Cardiac fibroblast (primary cell): ENCODE measurements around the gene ACTMAP.

Experiments used
- DNase-seq, 2 donors: peaks; one replicate each; pipeline versions ENCODE4 v3.0.0 to v3.0.0-alpha.2; 2010; ENCODE audit warnings: low read depth in 2 of 2
- H3K4me3 ChIP-seq, 2 donors: replicated peaks in 1 of 2; 1 replicate in 1 of 2; 2 replicates in 1 of 2; pipeline ENCODE4 v1.5.1; 2011; ENCODE audit warnings: low read depth in 2 of 2, low read length in 2 of 2, mild to moderate bottlenecking in 2 of 2, moderate library complexity in 1 of 2
- CTCF ChIP-seq: IDR thresholded peaks from one replicate; pipeline ENCODE4 v1.5.1; 2011; ENCODE audit warnings: low read depth, mild to moderate bottlenecking, low read length, inconsistent platforms

ACTMAP gene

GRCh38 chr19:40780582-40780981 lies 30.3 kb upstream of the ACTMAP start:
- TF ChIP-seq CTCF, result no peak
- H3K4me3 ChIP-seq, result no peak overlapping the region
- no peak for DNase-seq

- H3K4me3 ChIP-seq, result peak overlapping the region; percentile 61 to 79
- peak in 1 of 2 donors; percentile 42 for DNase-seq
- no peak for TF ChIP-seq CTCF
Observed at GRCh38 chr19:40778706-40779284, 28.5 kb upstream of the ACTMAP start.

- TF ChIP-seq CTCF, result no peak
- peak; percentile 99 to 100 for DNase-seq
Observed at GRCh38 chr19:40777937-40778705, 27.8 kb upstream of the ACTMAP start, which contains the start of gene RAB4B. RAB4B (plus strand) TSS chr19:40778247; CDS start chr19:40778376, 129 bp downstream.

DNA sequence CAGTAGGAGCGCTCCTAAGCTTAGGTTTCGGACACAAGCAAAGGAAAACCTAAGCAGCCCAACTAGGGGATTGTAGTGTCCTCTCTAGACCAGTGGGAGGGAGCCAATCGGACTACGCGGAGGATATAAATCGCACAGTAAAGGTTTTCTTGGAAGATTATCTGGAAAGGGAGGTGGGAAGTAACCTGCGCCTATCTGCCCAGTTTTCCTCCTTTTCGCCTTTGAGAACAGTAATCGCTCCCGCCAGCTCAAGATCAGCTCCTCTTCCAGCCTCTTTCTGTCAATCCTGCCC lies 27.3 kb upstream of the ACTMAP start:
- DNase-seq, result no peak
- no peak for TF ChIP-seq CTCF
- peak overlapping the region; percentile 56 to 64 for H3K4me3 ChIP-seq

More at GRCh38 chr19:40777937-40778705, 27.8 kb upstream of the ACTMAP start, which contains the start of gene RAB4B:
- peak within 1 kb of the TSS; percentile 61 to 79 for H3K4me3 ChIP-seq

GRCh38 chr19:40776932-40777644 lies 26.8 kb upstream of the ACTMAP start:
- no peak for TF ChIP-seq CTCF
- peak overlapping the region; percentile 56 to 64 for H3K4me3 ChIP-seq

GRCh38 chr19:40776364-40776763 lies 26.1 kb upstream of the ACTMAP start:
- no peak for TF ChIP-seq CTCF
- DNase-seq, result no peak
- H3K4me3 ChIP-seq, result no peak overlapping the region

More at GRCh38 chr19:40776932-40777644, 26.8 kb upstream of the ACTMAP start:
- peak; percentile 94 for DNase-seq
